ENCODE results near the gene OSCP1. TPM values are rescaled to one million over a fixed set of nuclear protein-coding genes. Genes with fewer than 3 reads are reported as not detected.

OSCP1 gene
- total RNA-seq, 2 experiments from 2014 or later, result 1.9 to 2.2 TPM

DNA sequence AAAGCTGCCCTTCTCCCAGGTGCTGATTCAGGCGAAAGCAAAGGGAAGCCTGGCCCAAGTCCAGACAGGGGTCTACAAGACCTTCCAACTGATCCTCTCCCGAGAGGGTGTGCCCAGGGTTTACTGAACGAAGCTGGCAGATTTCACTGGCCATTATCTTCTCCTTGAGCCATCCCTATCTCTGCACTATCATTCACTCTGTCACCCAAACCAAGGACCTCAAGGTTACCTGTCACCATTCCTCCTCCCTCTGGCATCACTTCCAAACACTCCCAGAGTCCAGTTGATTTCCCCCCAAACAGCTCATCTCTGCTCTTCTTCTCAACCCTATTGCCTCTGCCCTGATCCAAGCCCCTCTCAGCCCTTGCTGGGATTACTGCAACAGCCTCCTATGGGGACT is 69.5 kb downstream of the OSCP1 start:
- Mint-ChIP-seq H3K4me3 (no peak overlapping the region), H3K36me3 (ENCODE audit: low read depth) (peaks cover 27% of the 10 kb centered on the region), H3K27ac (peak overlapping the region; percentile 37), H3K4me1 (peaks cover 73% of the 10 kb centered on the region), H3K27me3 (no peaks in the 10 kb centered on the region), H3K9me3 (no peaks in the 10 kb centered on the region)
- no peak for DNase-seq
- POLR2A ChIA-PET, result no interaction called here
- CTCF ChIA-PET, result interaction anchor here (1.3 to 1.6 kb wide), 2 partner anchors 31 to 232 kb away, joined by 3 to 5 read pairs; partner anchors contain the start of gene TRAPPC3

DNA sequence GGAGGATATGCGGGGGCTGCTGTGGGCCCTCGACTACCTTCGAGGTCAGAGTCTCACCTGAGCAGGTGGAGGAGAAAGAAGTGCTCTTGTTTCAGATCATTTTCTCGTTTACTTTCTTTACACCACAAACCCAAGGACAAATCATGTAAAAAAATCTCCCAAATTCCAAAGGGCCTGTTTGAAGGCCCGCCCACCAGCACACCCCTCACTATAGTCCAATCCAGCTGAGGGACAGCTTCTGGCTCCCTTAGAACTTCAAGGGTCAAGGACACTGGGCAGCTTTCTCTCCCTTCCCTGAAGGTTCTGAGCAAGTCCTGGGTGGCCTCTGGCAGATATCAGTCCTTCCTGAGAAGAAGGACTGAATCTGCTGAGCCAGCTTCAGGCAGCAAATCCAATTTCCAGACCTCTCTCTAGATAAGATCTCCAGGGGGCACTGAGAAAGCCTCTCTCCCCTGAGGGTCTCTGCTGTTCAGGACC is 70.1 kb downstream of the OSCP1 start:
- H3K4me1 Mint-ChIP-seq, result peaks cover 75% of the 10 kb centered on the region
- no peak for DNase-seq
- ChIA-PET CTCF (interaction anchor here (1.3 kb wide), 1 partner anchor 231 kb away, joined by 3 read pairs; the partner anchor contains the start of gene TRAPPC3), POLR2A (no interaction called here)
- peak overlapping the region; percentile 68 for H3K27ac Mint-ChIP-seq
- H3K9me3 Mint-ChIP-seq, result no peaks in the 10 kb centered on the region
- H3K4me3 Mint-ChIP-seq, result no peak overlapping the region
- H3K27me3 Mint-ChIP-seq, result no peaks in the 10 kb centered on the region
- H3K36me3 Mint-ChIP-seq (ENCODE audit: low read depth), result peaks cover 28% of the 10 kb centered on the region

DNA sequence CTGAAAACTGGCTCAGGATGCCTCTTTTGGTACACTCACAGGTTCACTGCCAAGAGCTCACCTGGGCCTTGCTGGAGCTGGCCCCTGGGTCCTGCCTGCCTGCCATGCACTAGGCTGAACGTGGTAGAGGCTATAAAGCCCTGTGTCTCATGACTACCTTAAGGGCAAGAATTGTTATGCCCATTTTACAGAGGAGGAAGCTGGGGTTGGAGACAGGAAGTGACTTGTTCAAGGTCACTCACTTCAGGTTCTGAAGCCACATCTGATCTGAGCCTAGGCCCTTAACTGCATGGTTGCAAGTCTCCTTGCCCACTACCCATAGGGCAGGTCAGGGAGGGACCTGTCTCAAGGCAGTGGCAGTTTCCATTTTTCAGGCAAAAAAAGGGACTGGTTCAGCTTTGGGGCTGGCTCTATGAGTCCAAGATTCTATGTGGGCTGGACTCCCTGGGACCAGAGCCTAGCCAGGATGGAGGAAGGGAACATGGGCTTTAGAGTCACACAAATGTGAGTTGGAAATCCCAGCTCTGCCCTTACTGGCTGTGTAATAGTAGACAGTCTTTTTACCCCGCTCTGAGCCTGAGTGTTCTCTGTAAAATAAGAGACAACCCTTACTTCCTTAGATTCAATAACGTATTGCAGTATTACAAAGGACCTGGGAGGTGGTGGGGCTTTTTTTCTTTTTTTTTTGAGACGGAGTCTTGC is 72.3 kb downstream of the OSCP1 start:
- CTCF ChIA-PET, result interaction anchor here (0.5 to 1.4 kb wide), 5 partner anchors 7 to 233 kb away, joined by 3 to 9 read pairs (median 4); partner anchors contain the start of gene STK40
- DNase-seq, result no peak
- H3K4me1 Mint-ChIP-seq, result peaks cover 79% of the 10 kb centered on the region
- H3K36me3 Mint-ChIP-seq (ENCODE audit: low read depth), result peaks cover 20% of the 10 kb centered on the region
- POLR2A ChIA-PET, result interaction anchor here (0.9 kb wide), 1 partner anchor 9 kb away, joined by 5 read pairs; no protein-coding TSS in a partner anchor
- H3K4me3 Mint-ChIP-seq, result no peak overlapping the region
- H3K9me3 Mint-ChIP-seq, result no peaks in the 10 kb centered on the region
- no peaks in the 10 kb centered on the region for H3K27me3 Mint-ChIP-seq
- peak overlapping the region; percentile 89 for H3K27ac Mint-ChIP-seq

DNA sequence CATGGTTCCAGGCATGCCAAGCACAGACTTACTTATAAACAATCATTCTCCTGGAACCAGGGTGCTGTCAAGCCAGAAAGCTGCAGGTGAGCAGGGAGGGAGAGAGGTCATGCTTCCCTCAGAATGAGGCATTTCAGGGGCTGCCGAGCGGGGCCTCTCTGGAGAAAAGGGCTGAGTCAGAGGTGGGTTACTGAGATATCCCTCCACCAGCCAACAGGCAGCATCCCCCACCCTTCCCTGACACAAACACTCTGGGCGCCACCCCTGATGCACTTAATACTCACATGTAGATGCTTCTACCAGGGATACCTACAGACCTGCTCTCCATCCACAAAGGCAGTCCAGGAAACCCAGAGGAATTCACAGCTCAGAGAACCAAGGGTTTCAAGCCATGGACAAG is 77.6 kb downstream of the OSCP1 start:
- no peak for DNase-seq
- Mint-ChIP-seq H3K27me3 (no peaks in the 10 kb centered on the region), H3K4me3 (no peak overlapping the region), H3K27ac (peak overlapping the region; percentile 95), H3K9me3 (no peaks in the 10 kb centered on the region), H3K36me3 (ENCODE audit: low read depth) (peaks cover 16% of the 10 kb centered on the region), H3K4me1 (peaks cover 71% of the 10 kb centered on the region)
- ChIA-PET CTCF (no interaction called here), POLR2A (no interaction called here)

DNA sequence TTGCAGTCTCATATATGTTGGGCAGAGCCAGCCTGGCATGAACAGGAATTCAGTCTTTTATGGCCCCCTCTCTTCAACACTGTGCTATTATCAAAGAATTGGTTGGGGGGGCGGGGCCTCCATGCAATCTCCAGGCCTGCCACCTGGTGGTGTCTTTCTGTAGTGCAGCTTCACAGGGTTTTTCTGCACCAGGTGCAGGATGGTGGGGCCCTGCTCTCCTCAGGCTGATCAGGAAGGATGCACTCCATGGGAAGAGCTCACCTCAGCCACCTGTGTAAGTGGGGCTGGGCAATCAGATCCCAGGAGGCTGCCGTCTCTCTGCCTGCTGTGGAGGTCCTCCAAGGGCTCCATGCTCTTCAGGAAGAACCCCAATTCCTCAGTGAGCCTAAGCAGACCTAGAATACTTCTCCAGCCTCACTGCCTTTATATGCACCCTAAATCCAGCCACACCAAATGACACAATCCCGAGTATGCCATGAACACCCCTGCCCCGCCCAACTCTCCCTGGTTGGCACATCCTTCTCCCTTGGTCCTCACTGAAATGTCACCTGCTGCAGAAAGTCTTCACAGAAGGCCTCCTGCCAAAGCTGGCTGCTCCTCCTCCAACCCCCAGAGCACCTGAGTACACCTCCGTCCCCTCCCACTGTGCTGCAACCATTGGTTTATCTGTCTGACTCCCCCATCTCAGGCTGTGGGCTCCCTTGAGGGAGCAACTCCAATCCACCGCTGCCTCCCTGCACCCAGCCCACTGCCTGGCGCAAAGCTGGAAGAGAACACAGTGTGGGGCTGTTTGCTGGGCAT is 81.0 kb downstream of the OSCP1 start:
- DNase-seq, result peak; percentile 88
- peak overlapping the region; percentile 52 for H3K27ac Mint-ChIP-seq
- peaks cover 31% of the 10 kb centered on the region for H3K36me3 Mint-ChIP-seq (ENCODE audit: low read depth)
- POLR2A ChIA-PET, result interaction anchor here (0.6 kb wide), 1 partner anchor 27 kb away, joined by 3 read pairs; no protein-coding TSS in a partner anchor
- no peaks in the 10 kb centered on the region for H3K9me3 Mint-ChIP-seq
- no peak overlapping the region for H3K4me3 Mint-ChIP-seq
- no peaks in the 10 kb centered on the region for H3K27me3 Mint-ChIP-seq
- CTCF ChIA-PET, result interaction anchor here (0.6 to 4.6 kb wide), 18 partner anchors 9 to 454 kb away, joined by 3 to 42 read pairs (median 4); partner anchors contain the start of genes EVA1B and SH3D21
- H3K4me1 Mint-ChIP-seq, result peaks cover 76% of the 10 kb centered on the region

Other genes starting within 250 kb of the OSCP1 start
- gene THRAP3, start 226.0 kb downstream of the OSCP1 start, total RNA-seq, result 100 to 1,000 TPM; 142 to 167 TPM
- gene SH3D21, start 144.1 kb downstream of the OSCP1 start, total RNA-seq, result 1 to 10 TPM; 6.5 to 6.9 TPM
- 1 to 10 TPM; 7.3 to 9.3 TPM for gene EVA1B, start 126.8 kb downstream of the OSCP1 start, total RNA-seq
- 10 to 100 TPM; 53.7 to 59.1 TPM for gene STK40, start 64.5 kb downstream of the OSCP1 start, total RNA-seq
- gene LSM10, start 52.5 kb downstream of the OSCP1 start, total RNA-seq, result 10 to 100 TPM; 39.3 to 39.4 TPM
- gene MRPS15, start 13.9 kb upstream of the OSCP1 start, total RNA-seq, result 100 to 1,000 TPM in 1 of 2 experiments, 10 to 100 TPM in 1; 81.9 to 101 TPM
- under 1 TPM; 0.29 to 0.32 TPM for gene CSF3R, start 32.5 kb upstream of the OSCP1 start, total RNA-seq